AG09319 (cell line): ENCODE results near the gene GYS1.
"Not testable (repeated sequence)": the region's sequence is repeated elsewhere in the genome, so short reads cannot be mapped to it uniquely, and the experiment has no call there.

Source experiments
- DNase-seq: peaks from one replicate; pipeline ENCODE4 v3.0.0-alpha.2; 2010; ENCODE audit warnings: low read depth; ENCODE audit errors: extremely low read depth
- CTCF ChIP-seq: IDR thresholded peaks from 2 replicates; pipeline ENCODE4 v1.5.1; 2011; ENCODE audit warnings: low read depth, mild to moderate bottlenecking, inconsistent platforms, low read length, moderate library complexity

Gene GYS1

GRCh38 chr19:48943081-48943480 is 50.0 kb downstream of the GYS1 start:
- no peak for DNase-seq
- TF ChIP-seq CTCF = no peak

- no peak for TF ChIP-seq CTCF
- DNase-seq = no peak
These were observed 52.2 kb downstream of the GYS1 start for GRCh38 chr19:48940902-48941301.

GRCh38 chr19:48938256-48938655 is 54.9 kb downstream of the GYS1 start:
- DNase-seq = no peak
- TF ChIP-seq CTCF = no peak

GRCh38 chr19:48935864-48936263 is 57.2 kb downstream of the GYS1 start:
- TF ChIP-seq CTCF = no peak
- DNase-seq = no peak

- DNase-seq = no peak
- no peak for TF ChIP-seq CTCF
These were observed 58.3 kb downstream of the GYS1 start for GRCh38 chr19:48934837-48935236.

- no peak for DNase-seq
- no peak for TF ChIP-seq CTCF
These were observed 59.7 kb downstream of the GYS1 start, which contains the start of gene DHDH for GRCh38 chr19:48933382-48933932. TSS of gene DHDH (plus strand) at chr19:48933699. CDS start at chr19:48933722, 23 bp downstream.

GRCh38 chr19:48928164-48929025 is 64.7 kb downstream of the GYS1 start:
- DNase-seq = peak; percentile 10

GRCh38 chr19:48927692-48928091 is 65.4 kb downstream of the GYS1 start:
- not testable (repeated sequence) for DNase-seq

More at GRCh38 chr19:48928164-48929025, 64.7 kb downstream of the GYS1 start:
- no peak for TF ChIP-seq CTCF
